HUES48 (cell line): ENCODE measurements around the gene SPIN1.

Experiments
- H3K27ac ChIP-seq: one replicate; pipeline ENCODE4 v1.7.0; 2013; ENCODE audit warnings: low read depth, low read length, inconsistent platforms
- H3K27me3 ChIP-seq: 2 replicates; pipeline ENCODE4 v1.6.1; 2013; ENCODE audit warnings: mild to moderate bottlenecking, low read length; ENCODE audit not compliant: control insufficient read depth, insufficient read depth
- H3K36me3 ChIP-seq: 2 replicates; pipeline ENCODE4 v1.6.1; 2013; ENCODE audit warnings: low read length; ENCODE audit not compliant: control insufficient read depth, insufficient read depth
- H3K4me1 ChIP-seq: 2 replicates; pipeline ENCODE4 v1.6.1; 2013; ENCODE audit warnings: mild to moderate bottlenecking, low read length; ENCODE audit not compliant: control insufficient read depth, insufficient read depth
- H3K4me3 ChIP-seq: 2 replicates; pipeline ENCODE4 v1.5.1; 2013; ENCODE audit warnings: mild to moderate bottlenecking, low read depth, low read length
- H3K9ac ChIP-seq: 2 replicates; pipeline ENCODE4 v1.6.1; 2013; ENCODE audit warnings: mild to moderate bottlenecking, low read depth, low read length, moderate library complexity
- H3K9me3 ChIP-seq: 2 replicates; pipeline ENCODE4 v1.6.1; 2013; ENCODE audit warnings: low read length; ENCODE audit not compliant: control insufficient read depth, insufficient read depth

SPIN1 gene

GRCh38 chr9:88494983-88495721, 106.9 kb downstream of the SPIN1 start:
- H3K9ac ChIP-seq: no peak overlapping the region
- H3K9me3 ChIP-seq: no peaks in the 10 kb centered on the region
- H3K36me3 ChIP-seq: no peaks in the 10 kb centered on the region
- no peak overlapping the region for H3K4me3 ChIP-seq
- no peaks in the 10 kb centered on the region; the same call in 1 of the 2 replicates for H3K4me1 ChIP-seq
- H3K27ac ChIP-seq: no peak overlapping the region
- H3K27me3 ChIP-seq: no peaks in the 10 kb centered on the region

- Histone ChIP-seq H3K27ac (no peak overlapping the region), H3K9ac (no peak overlapping the region), H3K9me3 (no peaks in the 10 kb centered on the region), H3K36me3 (no peaks in the 10 kb centered on the region), H3K4me1 (no peaks in the 10 kb centered on the region; the same call in 1 of the 2 replicates), H3K27me3 (no peaks in the 10 kb centered on the region), H3K4me3 (no peak overlapping the region)
These were observed 109.0 kb downstream of the SPIN1 start for GRCh38 chr9:88497224-88497623.

GRCh38 chr9:88498880-88499279, 110.6 kb downstream of the SPIN1 start:
- Histone ChIP-seq H3K9ac (no peak overlapping the region), H3K9me3 (no peaks in the 10 kb centered on the region), H3K4me3 (no peak overlapping the region), H3K4me1 (peaks cover 5% of the 10 kb centered on the region; the same call in 1 of the 2 replicates), H3K36me3 (no peaks in the 10 kb centered on the region), H3K27ac (no peak overlapping the region), H3K27me3 (no peaks in the 10 kb centered on the region)

- Histone ChIP-seq H3K27ac (no peak overlapping the region), H3K36me3 (no peaks in the 10 kb centered on the region), H3K9me3 (no peaks in the 10 kb centered on the region), H3K4me3 (no peak overlapping the region), H3K4me1 (0 out of 2 replicates have a peak, but pooled peaks cover 5% of the 10 kb centered on the region), H3K27me3 (no peaks in the 10 kb centered on the region), H3K9ac (no peak overlapping the region)
These were observed 112.8 kb downstream of the SPIN1 start for GRCh38 chr9:88501086-88501485.

GRCh38 chr9:88502552-88503034, 114.3 kb downstream of the SPIN1 start:
- no peak overlapping the region for H3K9ac ChIP-seq

GRCh38 chr9:88503081-88503844, 115.0 kb downstream of the SPIN1 start:
- Histone ChIP-seq H3K36me3 (no peaks in the 10 kb centered on the region), H3K4me3 (no peak overlapping the region), H3K4me1 (0 out of 2 replicates have a peak, but pooled peaks cover 5% of the 10 kb centered on the region), H3K9me3 (no peaks in the 10 kb centered on the region), H3K9ac (no peak overlapping the region), H3K27ac (no peak overlapping the region), H3K27me3 (no peaks in the 10 kb centered on the region)

More at GRCh38 chr9:88502552-88503034, 114.3 kb downstream of the SPIN1 start:
- no peak overlapping the region for H3K4me3 ChIP-seq
- H3K27me3 ChIP-seq: no peaks in the 10 kb centered on the region
- H3K4me1 ChIP-seq: 0 out of 2 replicates have a peak, but pooled peaks cover 5% of the 10 kb centered on the region
- H3K36me3 ChIP-seq: no peaks in the 10 kb centered on the region
- H3K27ac ChIP-seq: no peak overlapping the region
- no peaks in the 10 kb centered on the region for H3K9me3 ChIP-seq

- Histone ChIP-seq H3K9me3 (no peaks in the 10 kb centered on the region), H3K27ac (no peak overlapping the region), H3K4me1 (0 out of 2 replicates have a peak, but pooled peaks cover 5% of the 10 kb centered on the region), H3K36me3 (no peaks in the 10 kb centered on the region), H3K4me3 (no peak overlapping the region), H3K9ac (no peak overlapping the region), H3K27me3 (no peaks in the 10 kb centered on the region)
These were observed 115.9 kb downstream of the SPIN1 start for GRCh38 chr9:88503845-88504764.

- no peak overlapping the region for H3K27ac ChIP-seq
- no peaks in the 10 kb centered on the region for H3K27me3 ChIP-seq
- H3K9ac ChIP-seq: no peak overlapping the region
- no peaks in the 10 kb centered on the region for H3K36me3 ChIP-seq
- no peak overlapping the region for H3K4me3 ChIP-seq
- H3K9me3 ChIP-seq: no peaks in the 10 kb centered on the region
- H3K4me1 ChIP-seq: peaks cover 7% of the 10 kb centered on the region; the same call in 1 of the 2 replicates
These were observed 120.1 kb downstream of the SPIN1 start for GRCh38 chr9:88508326-88508725.

GRCh38 chr9:88511906-88512305, 123.7 kb downstream of the SPIN1 start:
- no peak overlapping the region for H3K4me3 ChIP-seq
- no peak overlapping the region for H3K27ac ChIP-seq
- H3K9me3 ChIP-seq: no peaks in the 10 kb centered on the region; the same call in 1 of the 2 replicates
- H3K36me3 ChIP-seq: no peaks in the 10 kb centered on the region
- peaks cover 7% of the 10 kb centered on the region; the same call in 1 of the 2 replicates for H3K4me1 ChIP-seq
- no peaks in the 10 kb centered on the region for H3K27me3 ChIP-seq
- H3K9ac ChIP-seq: no peak overlapping the region

GRCh38 chr9:88514247-88514646, 126.0 kb downstream of the SPIN1 start:
- Histone ChIP-seq H3K9ac (no peak overlapping the region), H3K9me3 (no peaks in the 10 kb centered on the region; the same call in 1 of the 2 replicates), H3K4me3 (no peak overlapping the region), H3K27ac (no peak overlapping the region), H3K27me3 (no peaks in the 10 kb centered on the region), H3K36me3 (no peaks in the 10 kb centered on the region), H3K4me1 (peaks cover 7% of the 10 kb centered on the region; the same call in 1 of the 2 replicates)
